HepG2 (cell line): ENCODE data around the gene IL5RA. TPM values are rescaled to one million over a fixed set of nuclear protein-coding genes. Genes with fewer than 3 reads are reported as not detected.

Source experiments
- AGO2 ChIP-seq: fragments of 200-400 bp; formaldehyde crosslinking; optimal IDR thresholded peaks from 2 replicates; pipeline ENCODE3; 2017; ENCODE audit warnings: mild to moderate bottlenecking, low read depth, low read length, moderate library complexity
- ARID2 ChIP-seq: sonication (generic); formaldehyde crosslinking; IDR thresholded peaks from 2 replicates; pipeline ENCODE4 v1.8.1; 2022; ENCODE audit warnings: mild to moderate bottlenecking, missing genetic modification reagents, borderline replicate concordance
- ARID3A ChIP-seq: IDR thresholded peaks from 2 replicates; pipeline ENCODE4 v1.6.1; 2012; ENCODE audit warnings: low read depth, low read length, improper control_type of control experiment
- ATRX ChIP-seq: sonication (generic); formaldehyde crosslinking; IDR thresholded peaks from 2 replicates; pipeline ENCODE4 v1.4.0; 2020; ENCODE audit warnings: missing genetic modification reagents, borderline replicate concordance
- DNMT3B ChIP-seq: conservative IDR thresholded peaks from 2 replicates; pipeline ENCODE4 v1.6.1; 2016; ENCODE audit warnings: missing biosample characterization, control low read depth
- EHMT2 ChIP-seq: fragments of 200-600 bp; sonication (generic); IDR thresholded peaks from 2 replicates; pipeline ENCODE4 v1.7.0; 2017; ENCODE audit warnings: antibody characterized with exemption, low read depth, low read length, borderline replicate concordance
- ESRRA ChIP-seq: sonication (generic); formaldehyde crosslinking; IDR thresholded peaks from 2 replicates; pipeline ENCODE4 v1.5.1; 2020; ENCODE audit warnings: mild to moderate bottlenecking, low read depth, missing genetic modification reagents
- FUBP1 ChIP-seq: sonication (generic); formaldehyde crosslinking; IDR thresholded peaks from 2 replicates; pipeline ENCODE4 v1.5.1; 2020; ENCODE audit warnings: missing genetic modification reagents, mild to moderate bottlenecking, borderline replicate concordance
- GPN1 ChIP-seq: sonication (generic); formaldehyde crosslinking; IDR thresholded peaks from 2 replicates; pipeline ENCODE4 v1.5.1; 2020; ENCODE audit warnings: missing genetic modification reagents, borderline replicate concordance
- KAT2B ChIP-seq: fragments of 150-350 bp; IDR thresholded peaks from 2 replicates; pipeline ENCODE4 v1.6.1; 2014; ENCODE audit warnings: low read depth, low read length, borderline replicate concordance
- MAZ ChIP-seq, 2 experiments: sonication (generic) in 1 of 2; formaldehyde crosslinking in 1 of 2; IDR thresholded peaks; 2 replicates each; pipeline versions ENCODE4 v1.5.0 to v1.6.1; 2012 to 2020; ENCODE audit warnings: low read depth in 2 of 2, mild to moderate bottlenecking in 2 of 2, borderline replicate concordance in 1 of 2, improper control_type of control experiment in 1 of 2, low read length in 1 of 2, missing genetic modification reagents in 1 of 2, moderate library complexity in 1 of 2
- MLLT10 ChIP-seq: sonication (generic); formaldehyde crosslinking; IDR thresholded peaks from 2 replicates; pipeline ENCODE4 v1.4.0; 2020; ENCODE audit warnings: missing genetic modification reagents
- MTA3 ChIP-seq: sonication (generic); formaldehyde crosslinking; IDR thresholded peaks from 2 replicates; pipeline ENCODE4 v1.4.0; 2020; ENCODE audit warnings: missing genetic modification reagents
- NFE2L2 ChIP-seq: fragments of 150-350 bp; IDR thresholded peaks from 2 replicates; pipeline ENCODE4 v1.6.1; 2014; ENCODE audit warnings: low read length
- RBM22 ChIP-seq: fragments of 200-400 bp; formaldehyde crosslinking; optimal IDR thresholded peaks from 2 replicates; pipeline ENCODE3; 2017; ENCODE audit warnings: mild to moderate bottlenecking, low read length, moderate library complexity
- RBM39 ChIP-seq: fragments of 200-400 bp; formaldehyde crosslinking; IDR thresholded peaks from one replicate; pipeline ENCODE4 v1.6.1; 2018; ENCODE audit warnings: antibody characterized with exemption, mild to moderate bottlenecking, low read depth, low read length; ENCODE audit not compliant: poor library complexity, severe bottlenecking
- RNF2 ChIP-seq: fragments of 450-650 bp; conservative IDR thresholded peaks from 2 replicates; pipeline ENCODE4 v1.6.1; 2016; ENCODE audit warnings: low read depth
- TEAD2 ChIP-seq: sonication (generic); formaldehyde crosslinking; IDR thresholded peaks from 2 replicates; pipeline ENCODE4 v1.9.0; 2021; ENCODE audit warnings: missing genetic modification reagents
- TSC22D2 ChIP-seq: sonication (generic); formaldehyde crosslinking; IDR thresholded peaks from 2 replicates; pipeline ENCODE4 v1.5.1; 2020; ENCODE audit warnings: missing genetic modification reagents, mild to moderate bottlenecking, borderline replicate concordance
- U2AF2 ChIP-seq: fragments of 200-400 bp; formaldehyde crosslinking; IDR thresholded peaks from 2 replicates; pipeline ENCODE4 v1.6.1; 2017; ENCODE audit warnings: low read depth, mild to moderate bottlenecking, low read length
- ZNF264 ChIP-seq: sonication (generic); formaldehyde crosslinking; IDR thresholded peaks from 2 replicates; pipeline ENCODE4 v1.4.0; 2020; ENCODE audit warnings: missing genetic modification reagents
- ZNF292 ChIP-seq: sonication (generic); formaldehyde crosslinking; IDR thresholded peaks from 2 replicates; pipeline ENCODE4 v1.8.1; 2022; ENCODE audit warnings: mild to moderate bottlenecking, low read depth, missing genetic modification reagents, borderline replicate concordance
- ZNF761 ChIP-seq: sonication (generic); formaldehyde crosslinking; conservative IDR thresholded peaks from 2 replicates; pipeline ENCODE4 v1.4.0; 2020; ENCODE audit warnings: mild to moderate bottlenecking, missing genetic modification reagents
- ZNF816 ChIP-seq: sonication (generic); formaldehyde crosslinking; IDR thresholded peaks from 2 replicates; pipeline ENCODE4 v1.8.0; 2022; ENCODE audit warnings: missing genetic modification reagents, mild to moderate bottlenecking, borderline replicate concordance
- ZNF850 ChIP-seq: sonication (generic); formaldehyde crosslinking; conservative IDR thresholded peaks from 2 replicates; pipeline ENCODE4 v1.9.0; 2021; ENCODE audit warnings: mild to moderate bottlenecking, missing genetic modification reagents
- ZSCAN12 ChIP-seq: sonication (generic); formaldehyde crosslinking; IDR thresholded peaks from 2 replicates; pipeline ENCODE4 v1.9.0; 2021; ENCODE audit warnings: mild to moderate bottlenecking, missing genetic modification reagents
- ZSCAN9 ChIP-seq: IDR thresholded peaks from 2 replicates; pipeline ENCODE4 v1.6.1; 2016; ENCODE audit warnings: borderline replicate concordance
- polyA plus RNA-seq, 8 experiments: library from polyadenylated mRNA; depleted of rRNA in 3 of 8; stranded (reverse) in 7 of 8; unstranded in 1 of 8; fragments of >200 nt; fragmentation: Illumina TruSeq in 4 of 8; extraction: Trizol in 4 of 8; gene quantifications; 2 replicates each; pipeline versions ENCODE4 v1.2.1 to v1.2.3, GENCODE V29; 2011 to 2016; ENCODE audit warnings: low read depth in 4 of 8, missing spikeins in 1 of 8, mixed read lengths in 1 of 8; ENCODE audit not compliant: insufficient read depth in 1 of 8
- total RNA-seq, 5 experiments: library from RNA; depleted of rRNA; stranded (reverse); fragments of >200 nt; fragmentation: Illumina TruSeq; extraction: Trizol; gene quantifications; 2 replicates each; pipeline ENCODE4 v1.2.3, GENCODE V29; 2016; ENCODE audit warnings: low read depth in 1 of 5

The IL5RA gene
- total and polyA plus RNA-seq, 2 of the 13 experiments (the other 11 are each of a cell fraction or from before 2014, with no cell fraction given): not detected

- TF ChIP-seq MAZ (IDR thresholded peaks at IDR 0.05; ENCODE audit: borderline replicate concordance, low read depth, low read length) (peak; percentile 77; the same call in 1 of the 2 replicates), MAZ (CRISPR knock-in tag; IDR thresholded peaks at IDR 0.05; ENCODE audit: low read depth) (peak; percentile 89), ZNF264 (no peak; the same call in 1 of the 2 replicates), RNF2 (no peak; the same call in 1 of the 2 replicates), AGO2 (peak; percentile 91), KAT2B (no peak), ZNF850 (CRISPR knock-in tag) (0 out of 2 replicates have a peak, but pooled peaks have one; percentile 39), ZNF292 (CRISPR knock-in tag) (peak; percentile 51; the same call in 1 of the 2 replicates), EHMT2 (no peak), ZNF761 (CRISPR knock-in tag) (no peak), MTA3 (no peak), ARID2 (CRISPR knock-in tag) (peak; percentile 87), ARID3A (no peak), FUBP1 (CRISPR knock-in tag) (no peak), NFE2L2 (no peak), ZSCAN12 (CRISPR knock-in tag) (no peak), TSC22D2 (CRISPR knock-in tag) (no peak), GPN1 (CRISPR knock-in tag) (no peak), ESRRA (0 out of 2 replicates have a peak, but pooled peaks have one; percentile 10), RBM22 (no peak), MLLT10 (no peak), U2AF2 (no peak), ZNF816 (peak; percentile 85), ATRX (CRISPR knock-in tag) (no peak), RBM39 (peak; percentile 82), DNMT3B (no peak; the same call in 1 of the 2 replicates), ZSCAN9 (CRISPR knock-in tag) (peak; percentile 37; the same call in 1 of the 2 replicates), TEAD2 (CRISPR knock-in tag) (no peak)
Measured at GRCh38 chr3:3126477-3127431, 16.6 kb upstream of the IL5RA start, which contains the start of gene TRNT1 (continued).
